Neural progenitor cell (in vitro differentiated cells): Measurements from ENCODE around the gene ADAMTS19.
A peak's percentile ranks its signal among the peaks of the same experiment; 100 is the strongest.

Source experiments
- EZH2 ChIP-seq: fragments of 200-600 bp; sonication (generic); IDR thresholded peaks from 2 replicates; pipeline ENCODE4 v1.6.1; 2017; ENCODE audit warnings: antibody characterized with exemption, mild to moderate bottlenecking, moderate library complexity
- TF ChIP-seq, protein P1 (sequence below): fragments of 200-600 bp; sonication (generic); IDR thresholded peaks from 2 replicates; pipeline ENCODE4 v1.5.1; 2017; ENCODE audit warnings: antibody characterized with exemption, mild to moderate bottlenecking

DNA sequence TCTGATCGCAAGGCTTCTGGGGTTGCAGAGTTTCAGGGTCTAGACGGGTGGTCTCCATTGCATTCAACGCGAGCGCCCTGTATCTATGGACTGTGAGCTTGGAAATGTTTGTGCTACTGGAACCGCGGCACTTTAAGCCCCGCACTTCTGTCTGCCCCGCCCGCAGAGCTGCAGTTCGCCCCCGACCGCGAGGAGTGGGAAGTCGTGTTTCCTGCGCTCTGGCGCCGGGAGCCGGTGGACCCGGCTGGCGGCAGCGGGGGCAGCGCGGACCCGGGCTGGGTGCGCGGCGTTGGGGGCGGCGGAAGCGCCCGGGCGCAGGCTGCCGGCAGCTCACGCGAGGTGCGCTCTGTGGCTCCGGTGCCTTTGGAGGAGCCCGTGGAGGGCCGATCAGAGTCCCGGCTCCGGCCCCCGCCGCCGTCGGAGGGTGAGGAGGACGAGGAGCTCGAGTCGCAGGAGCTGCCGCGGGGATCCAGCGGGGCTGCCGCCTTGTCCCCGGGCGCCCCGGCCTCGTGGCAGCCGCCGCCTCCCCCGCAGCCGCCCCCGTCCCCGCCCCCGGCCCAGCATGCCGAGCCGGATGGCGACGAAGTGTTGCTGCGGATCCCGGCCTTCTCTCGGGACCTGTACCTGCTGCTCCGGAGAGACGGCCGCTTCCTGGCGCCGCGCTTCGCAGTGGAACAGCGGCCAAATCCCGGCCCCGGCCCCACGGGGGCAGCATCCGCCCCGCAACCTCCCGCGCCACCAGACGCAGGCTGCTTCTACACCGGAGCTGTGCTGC is 1.0 kb downstream of the ADAMTS19 start:
- TF ChIP-seq, protein P1, sequence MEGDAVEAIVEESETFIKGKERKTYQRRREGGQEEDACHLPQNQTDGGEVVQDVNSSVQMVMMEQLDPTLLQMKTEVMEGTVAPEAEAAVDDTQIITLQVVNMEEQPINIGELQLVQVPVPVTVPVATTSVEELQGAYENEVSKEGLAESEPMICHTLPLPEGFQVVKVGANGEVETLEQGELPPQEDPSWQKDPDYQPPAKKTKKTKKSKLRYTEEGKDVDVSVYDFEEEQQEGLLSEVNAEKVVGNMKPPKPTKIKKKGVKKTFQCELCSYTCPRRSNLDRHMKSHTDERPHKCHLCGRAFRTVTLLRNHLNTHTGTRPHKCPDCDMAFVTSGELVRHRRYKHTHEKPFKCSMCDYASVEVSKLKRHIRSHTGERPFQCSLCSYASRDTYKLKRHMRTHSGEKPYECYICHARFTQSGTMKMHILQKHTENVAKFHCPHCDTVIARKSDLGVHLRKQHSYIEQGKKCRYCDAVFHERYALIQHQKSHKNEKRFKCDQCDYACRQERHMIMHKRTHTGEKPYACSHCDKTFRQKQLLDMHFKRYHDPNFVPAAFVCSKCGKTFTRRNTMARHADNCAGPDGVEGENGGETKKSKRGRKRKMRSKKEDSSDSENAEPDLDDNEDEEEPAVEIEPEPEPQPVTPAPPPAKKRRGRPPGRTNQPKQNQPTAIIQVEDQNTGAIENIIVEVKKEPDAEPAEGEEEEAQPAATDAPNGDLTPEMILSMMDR = peak; percentile 58
- no peak for TF ChIP-seq EZH2
